Activated CD8-positive, alpha-beta T cell treated with anti-CD3 and anti-CD28 coated beads for 36 hours (primary cell): Measurements from ENCODE around the gene CD38. TPM values are rescaled to one million over a fixed set of nuclear protein-coding genes. Genes with fewer than 3 reads are reported as not detected.
A peak's percentile ranks its signal among the peaks of the same experiment; 100 is the strongest.

Source experiments
- ATAC-seq: fragments of 200-7000 bp; cut with Tn5 transposase; one replicate; pipeline ENCODE4 v1.10.0; 2021; ENCODE audit warnings: mild to moderate bottlenecking, moderate library complexity
- CTCF ChIA-PET: fragments of 350-600 bp; sonication (Branson Sonifier 250); formaldehyde crosslinking; loops from one replicate; lab custom pipeline; 2021; ENCODE audit warnings: antibody characterized with exemption; lab: Charles Lee
- POLR2A ChIA-PET: fragments of 350-600 bp; sonication (Branson Sonifier 250); formaldehyde crosslinking; loops from one replicate; lab custom pipeline; 2021; ENCODE audit warnings: antibody characterized with exemption; lab: Charles Lee
- DNase-seq: peaks from one replicate; pipeline ENCODE4 v3.0.0-alpha.2; 2020
- H3K27ac Mint-ChIP-seq: one replicate; pipeline ENCODE4 v1.8.0; 2021; ENCODE audit warnings: mild to moderate bottlenecking, mixed read lengths
- H3K27me3 Mint-ChIP-seq: one replicate; pipeline ENCODE4 v1.8.0; 2021; ENCODE audit warnings: mixed read lengths
- H3K36me3 Mint-ChIP-seq: one replicate; pipeline ENCODE4 v1.8.0; 2021; ENCODE audit warnings: low read depth, mixed read lengths
- H3K4me1 Mint-ChIP-seq: one replicate; pipeline ENCODE4 v1.8.0; 2021; ENCODE audit warnings: low read depth, mixed read lengths
- H3K4me3 Mint-ChIP-seq: one replicate; pipeline ENCODE4 v1.8.0; 2021; ENCODE audit warnings: mild to moderate bottlenecking, moderate library complexity, mixed read lengths
- H3K9me3 Mint-ChIP-seq: one replicate; pipeline ENCODE4 v1.8.0; 2021; ENCODE audit warnings: mixed read lengths
- CTCF ChIP-seq: fragments of 200-600 bp; IDR thresholded peaks from one replicate; pipeline ENCODE4 v1.8.0; 2022; ENCODE audit warnings: antibody characterized with exemption, mild to moderate bottlenecking
- intact Hi-C: fragments of 100-400 bp; cut with micrococcal nuclease; formaldehyde crosslinking; loops from one replicate; pipeline ENCODE4 v1.10.0; 2022
- total RNA-seq, 2 experiments: library from RNA; stranded (reverse); gene quantifications; one replicate each; pipeline ENCODE4 v1.2.3, GENCODE V29; 2021

The CD38 gene
- total RNA-seq, 2 experiments from 2014 or later, result 24.3 to 25.6 TPM

GRCh38 chr4:15784959-15785634, 7.0 kb downstream of the CD38 start:
- peaks cover 4% of the 10 kb centered on the region for H3K9me3 Mint-ChIP-seq
- CTCF ChIA-PET, result interaction anchor here (1.0 to 1.5 kb wide), 4 partner anchors 20 to 54 kb away, joined by 3 to 4 read pairs (median 3); no protein-coding TSS in a partner anchor
- DNase-seq (no peak), ATAC-seq (no peak)
- no peak overlapping the region for H3K27ac Mint-ChIP-seq
- intact Hi-C loops, result no loop called here
- H3K36me3 Mint-ChIP-seq, result peaks cover 75% of the 10 kb centered on the region
- no peak overlapping the region for H3K4me3 Mint-ChIP-seq
- no peaks in the 10 kb centered on the region for H3K27me3 Mint-ChIP-seq
- POLR2A ChIA-PET, result interaction anchor here (0.5 to 1.1 kb wide), 2 partner anchors 42 to 65 kb away, joined by 3 to 5 read pairs; no protein-coding TSS in a partner anchor
- TF ChIP-seq CTCF, result no peak
- H3K4me1 Mint-ChIP-seq, result peaks cover 51% of the 10 kb centered on the region

GRCh38 chr4:15786743-15787142, 8.6 kb downstream of the CD38 start:
- peaks cover 61% of the 10 kb centered on the region for H3K36me3 Mint-ChIP-seq
- POLR2A ChIA-PET, result interaction anchor here (1.2 kb wide), 1 partner anchor 21 kb away, joined by 3 read pairs; no protein-coding TSS in a partner anchor
- peaks cover 34% of the 10 kb centered on the region for H3K4me1 Mint-ChIP-seq
- CTCF ChIA-PET, result interaction anchor here (0.9 to 1.4 kb wide), 5 partner anchors 21 to 96 kb away, joined by 3 to 6 read pairs (median 4); no protein-coding TSS in a partner anchor
- peaks cover 4% of the 10 kb centered on the region for H3K9me3 Mint-ChIP-seq
- ATAC-seq, result no peak
- intact Hi-C loops, result no loop called here
- no peaks in the 10 kb centered on the region for H3K27me3 Mint-ChIP-seq
- no peak for DNase-seq
- TF ChIP-seq CTCF, result no peak
- no peak overlapping the region for H3K27ac Mint-ChIP-seq
- H3K4me3 Mint-ChIP-seq, result no peak overlapping the region

- intact Hi-C loops, result no loop called here
- no peak for TF ChIP-seq CTCF
- H3K9me3 Mint-ChIP-seq, result no peaks in the 10 kb centered on the region
- DNase-seq (no peak), ATAC-seq (no peak)
- ChIA-PET CTCF (interaction anchor here (1.2 to 1.8 kb wide), 4 partner anchors 12 to 36 kb away, joined by 4 to 13 read pairs (median 7); no protein-coding TSS in a partner anchor), POLR2A (interaction anchor here (0.6 kb wide), 1 partner anchor 140 kb away, joined by 3 read pairs; no protein-coding TSS in a partner anchor)
- H3K4me1 Mint-ChIP-seq, result peaks cover 49% of the 10 kb centered on the region
- H3K27ac Mint-ChIP-seq, result peak overlapping the region; percentile 14
- H3K36me3 Mint-ChIP-seq, result peaks cover 23% of the 10 kb centered on the region
- no peak overlapping the region for H3K4me3 Mint-ChIP-seq
- H3K27me3 Mint-ChIP-seq, result no peaks in the 10 kb centered on the region
These were observed 14.8 kb downstream of the CD38 start for GRCh38 chr4:15792974-15793373.

- H3K4me3 Mint-ChIP-seq, result peak overlapping the region; percentile 0
- H3K9me3 Mint-ChIP-seq, result no peaks in the 10 kb centered on the region
- H3K36me3 Mint-ChIP-seq, result peaks cover 18% of the 10 kb centered on the region
- H3K27ac Mint-ChIP-seq, result peak overlapping the region; percentile 81
- peak; percentile 13 for ATAC-seq
- no peak for DNase-seq
- H3K27me3 Mint-ChIP-seq, result no peaks in the 10 kb centered on the region
- POLR2A ChIA-PET, result interaction anchor here (0.6 to 1.3 kb wide), 3 partner anchors 10 to 141 kb away, joined by 3 read pairs; no protein-coding TSS in a partner anchor
- peaks cover 43% of the 10 kb centered on the region for H3K4me1 Mint-ChIP-seq
- intact Hi-C loops, result loop anchor here (2.0 kb wide), 1 partner anchor 13 kb away; no protein-coding TSS in a partner anchor
- no peak for TF ChIP-seq CTCF
- CTCF ChIA-PET, result interaction anchor here (1.1 to 2.2 kb wide), 7 partner anchors 12 to 89 kb away, joined by 3 to 13 read pairs (median 5); no protein-coding TSS in a partner anchor
These were observed 15.6 kb downstream of the CD38 start for GRCh38 chr4:15793506-15794363.
